Chondrocyte (in vitro differentiated cells): ENCODE measurements around the gene PSMD4. TPM values are rescaled to one million over a fixed set of nuclear protein-coding genes. Genes with fewer than 3 reads are reported as not detected.
A peak's percentile ranks its signal among the peaks of the same experiment; 100 is the strongest.
"Not testable (repeated sequence)": the region's sequence is repeated elsewhere in the genome, so short reads cannot be mapped to it uniquely, and the experiment has no call there.

ENCODE experiments used
- DNase-seq: peaks from one replicate; pipeline ENCODE4 v3.0.0; 2021; ENCODE audit warnings: mixed read lengths, low spot score
- H3K27ac Mint-ChIP-seq: one replicate; pipeline ENCODE4 v1.8.0; 2021; ENCODE audit warnings: mild to moderate bottlenecking, moderate library complexity, mixed read lengths; ENCODE audit not compliant: unreplicated experiment
- H3K27me3 Mint-ChIP-seq: 2 replicates; pipeline ENCODE4 v1.8.0; 2021; ENCODE audit warnings: low read depth, mixed read lengths
- H3K36me3 Mint-ChIP-seq: 2 replicates; pipeline ENCODE4 v1.8.0; 2021; ENCODE audit warnings: low read depth, mixed read lengths
- H3K4me1 Mint-ChIP-seq: 2 replicates; pipeline ENCODE4 v1.8.0; 2021; ENCODE audit warnings: low read depth, mild to moderate bottlenecking, mixed read lengths
- H3K4me3 Mint-ChIP-seq: one replicate; pipeline ENCODE4 v1.8.0; 2021; ENCODE audit warnings: mild to moderate bottlenecking, moderate library complexity, mixed read lengths; ENCODE audit not compliant: unreplicated experiment
- H3K9me3 Mint-ChIP-seq: 2 replicates; pipeline ENCODE4 v1.8.0; 2021; ENCODE audit warnings: low read depth, mixed read lengths
- CTCF ChIP-seq: fragments of 200-600 bp; sonication (generic); IDR thresholded peaks from 2 replicates; pipeline ENCODE4 v1.5.0; 2021; ENCODE audit warnings: antibody characterized with exemption, mild to moderate bottlenecking, moderate library complexity
- long read RNA-seq: library from polyadenylated mRNA; stranded (forward); transcript quantifications from one replicate; pipeline ENCODE4 v2.0.0, GENCODE V29; 2021
- total RNA-seq: library from RNA; stranded (reverse); gene quantifications from 3 replicates; pipeline ENCODE4 v1.2.1, GENCODE V29; 2021

Gene PSMD4
- total RNA-seq = 111 to 144 TPM (median 113 TPM) in 3 replicates
- long read RNA-seq, transcript PSMD4-201 (10 exons, 1,333 nt) = minor isoform, 16 of 169 reads
- long read RNA-seq, transcript PSMD4-202 (10 exons, 1,350 nt) = major isoform, 128 of 169 reads
- long read RNA-seq, partial matches to known transcripts = 2 of 169 reads
- long read RNA-seq, other reads (novel, unspliced or antisense) = 23 of 169 reads

DNA sequence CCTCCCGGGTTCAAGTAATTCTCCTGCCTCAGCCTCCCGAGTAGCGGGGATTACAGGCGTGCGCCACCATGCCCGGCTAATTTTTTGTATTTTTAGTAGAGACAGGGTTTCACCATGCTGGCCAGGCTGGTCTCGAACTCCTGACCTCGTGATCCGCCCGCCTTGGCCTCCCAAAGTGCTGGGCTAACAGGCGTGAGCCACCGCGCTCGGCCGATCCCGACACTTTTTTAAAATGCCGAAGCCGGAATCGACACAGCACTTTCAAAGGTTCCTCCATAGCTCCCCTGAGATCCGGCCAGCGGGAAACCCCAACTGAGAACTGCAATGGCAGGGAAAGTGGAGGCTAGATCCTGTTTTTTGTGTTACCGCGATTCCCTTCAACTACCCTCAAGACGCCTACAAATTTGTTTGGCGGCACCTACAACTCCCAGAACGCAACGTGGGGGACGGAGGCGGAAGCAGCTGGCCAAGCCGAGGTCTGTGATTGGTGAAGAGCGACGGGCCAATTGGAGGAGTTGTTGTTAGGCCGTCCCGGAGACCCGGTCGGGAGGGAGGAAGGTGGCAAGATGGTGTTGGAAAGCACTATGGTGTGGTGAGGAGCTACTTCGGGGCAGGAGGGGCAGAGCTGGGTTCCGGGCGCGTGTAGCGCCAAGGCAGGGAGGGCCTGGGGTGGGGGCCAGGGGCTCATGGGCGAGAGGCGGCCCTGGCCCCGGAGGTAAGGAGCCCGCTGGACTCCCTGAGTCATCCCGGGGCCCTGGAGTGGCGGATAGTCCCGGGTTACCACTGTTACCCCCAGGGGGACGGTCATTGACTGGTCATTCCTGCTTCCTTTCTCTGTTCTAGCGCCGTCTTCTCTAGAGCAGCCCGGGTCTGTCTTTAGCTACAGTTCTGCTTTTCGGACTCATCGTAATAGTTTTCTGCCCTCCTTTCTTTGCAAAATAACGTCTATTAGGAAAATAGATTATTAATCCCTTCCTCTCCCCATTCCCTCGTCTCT, at the start of gene PSMD4:
Gene PSMD4, plus strand, starts transcription at position 518 of the 997 bp plus-strand sequence. Its CDS starts 49 bp downstream, at position 567.
- Mint-ChIP-seq H3K4me3 (peak within 1 kb of the TSS; percentile 96), H3K4me1 (peaks cover 31% of the 10 kb centered on the region)

DNA sequence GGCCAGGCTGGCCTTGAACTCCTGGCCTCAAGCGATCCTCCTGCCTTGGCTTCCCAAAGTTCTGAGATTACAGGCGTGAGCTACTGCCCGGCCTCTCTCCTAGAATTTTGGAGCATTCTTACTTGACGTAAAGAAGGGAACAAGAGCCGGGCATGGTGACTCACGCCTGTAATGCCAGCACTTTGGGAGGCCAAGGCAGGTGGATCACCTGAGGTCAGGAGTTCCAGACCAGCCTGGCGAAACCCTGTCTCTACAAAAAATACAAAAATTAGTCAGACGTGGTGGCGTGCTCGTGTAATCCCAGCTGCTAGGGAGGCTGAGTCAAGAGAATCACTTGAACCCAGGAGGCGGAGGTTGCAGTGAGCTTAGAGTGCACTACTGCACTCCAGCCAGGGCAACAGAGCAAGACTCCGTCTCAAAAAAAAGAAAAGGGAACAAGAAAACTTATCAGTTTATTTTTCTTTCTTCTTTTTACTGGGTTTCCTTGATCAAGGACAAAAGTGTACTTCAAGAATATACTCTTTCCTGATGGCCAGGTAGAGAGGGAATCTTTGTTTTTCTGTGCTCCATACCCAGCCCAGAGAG, 49.1 kb upstream of the PSMD4 start:
- not testable (repeated sequence) for DNase-seq, H3K9me3 Mint-ChIP-seq, H3K27me3 Mint-ChIP-seq, H3K4me3 Mint-ChIP-seq
- peak overlapping the region; percentile 49 for H3K27ac Mint-ChIP-seq
- H3K36me3 Mint-ChIP-seq = peaks cover 13% of the 10 kb centered on the region
- H3K4me1 Mint-ChIP-seq = peaks cover 32% of the 10 kb centered on the region

More for the DNA sequence above, at the start of gene PSMD4:
- Mint-ChIP-seq H3K27ac (peak within 1 kb of the TSS; percentile 99), H3K9me3 (no peaks in the 10 kb centered on the region), H3K27me3 (no peaks in the 10 kb centered on the region), H3K36me3 (peaks cover 2% of the 10 kb centered on the region)
- DNase-seq = peak; percentile 96
- TF ChIP-seq CTCF = peak; percentile 33

GRCh38 chr1:151210830-151211229, 43.7 kb upstream of the PSMD4 start:
- no peaks in the 10 kb centered on the region for H3K9me3 Mint-ChIP-seq
- H3K4me1 Mint-ChIP-seq = peaks cover 24% of the 10 kb centered on the region
- no peak for DNase-seq
- peaks cover 18% of the 10 kb centered on the region for H3K36me3 Mint-ChIP-seq
- TF ChIP-seq CTCF = no peak
- no peaks in the 10 kb centered on the region for H3K27me3 Mint-ChIP-seq
- no peak overlapping the region for H3K4me3 Mint-ChIP-seq
- peak overlapping the region; percentile 49 for H3K27ac Mint-ChIP-seq

- Mint-ChIP-seq H3K4me3 (no peak overlapping the region), H3K36me3 (peaks cover 18% of the 10 kb centered on the region)
- no peak for TF ChIP-seq CTCF
These were observed 42.4 kb upstream of the PSMD4 start for GRCh38 chr1:151211972-151212705.

DNA sequence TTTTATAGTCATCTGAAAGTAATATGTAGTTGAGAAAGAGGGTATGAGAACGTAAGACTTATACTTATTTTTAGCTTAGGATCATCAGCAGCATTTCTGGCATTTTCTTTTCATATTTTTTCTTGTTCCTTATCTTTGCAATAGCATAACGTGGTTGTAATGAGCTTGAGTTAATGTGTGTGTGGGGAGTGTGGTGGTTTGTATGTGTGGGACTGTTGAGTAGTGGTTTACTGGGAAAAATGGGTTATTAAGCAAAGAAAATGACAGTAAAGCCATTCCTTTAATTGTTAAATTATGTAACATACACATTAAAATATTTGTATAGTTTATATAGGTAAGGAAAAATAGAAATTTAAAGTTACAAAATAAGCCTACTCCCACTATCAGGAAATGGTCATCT, 41.0 kb upstream of the PSMD4 start:
- H3K36me3 Mint-ChIP-seq = peaks cover 18% of the 10 kb centered on the region
- H3K9me3 Mint-ChIP-seq = no peaks in the 10 kb centered on the region
- no peak overlapping the region for H3K4me3 Mint-ChIP-seq
- no peak for TF ChIP-seq CTCF
- peaks cover 19% of the 10 kb centered on the region for H3K4me1 Mint-ChIP-seq
- no peak for DNase-seq
- peak overlapping the region; percentile 24 for H3K27ac Mint-ChIP-seq
- no peaks in the 10 kb centered on the region for H3K27me3 Mint-ChIP-seq

More at GRCh38 chr1:151211972-151212705, 42.4 kb upstream of the PSMD4 start:
- H3K27ac Mint-ChIP-seq = peak overlapping the region; percentile 75
- peaks cover 20% of the 10 kb centered on the region for H3K4me1 Mint-ChIP-seq
- no peaks in the 10 kb centered on the region for H3K27me3 Mint-ChIP-seq
- no peaks in the 10 kb centered on the region for H3K9me3 Mint-ChIP-seq
- peak; percentile 14 for DNase-seq
